Activated B cell treated with CpG ODN at 0.5 μM for 24 hours (primary cell): ENCODE measurements around the gene GLS2. TPM values are rescaled to one million over a fixed set of nuclear protein-coding genes. Genes with fewer than 3 reads are reported as not detected.

Experiments used
- ATAC-seq: fragments of 200-7000 bp; cut with Tn5 transposase; one replicate; pipeline ENCODE4 v1.10.0; 2021; ENCODE audit warnings: low read depth, mild to moderate bottlenecking, moderate library complexity
- CTCF ChIA-PET: fragments of 350-600 bp; sonication (Branson Sonifier 250); formaldehyde crosslinking; loops from one replicate; lab custom pipeline; 2021; ENCODE audit warnings: antibody characterized with exemption; lab: Charles Lee
- POLR2A ChIA-PET: fragments of 350-600 bp; sonication (Branson Sonifier 250); formaldehyde crosslinking; loops from one replicate; lab custom pipeline; 2021; ENCODE audit warnings: antibody characterized with exemption; lab: Charles Lee
- DNase-seq: peaks from one replicate; pipeline ENCODE4 v3.0.0; 2022
- H3K27ac Mint-ChIP-seq: one replicate; pipeline ENCODE4 v1.8.0; 2020; ENCODE audit warnings: mixed read lengths
- H3K27me3 Mint-ChIP-seq: one replicate; pipeline ENCODE4 v1.8.0; 2021; ENCODE audit warnings: mixed read lengths
- H3K36me3 Mint-ChIP-seq: one replicate; pipeline ENCODE4 v1.8.0; 2021; ENCODE audit warnings: low read depth, mixed read lengths
- H3K4me1 Mint-ChIP-seq: one replicate; pipeline ENCODE4 v1.8.0; 2021; ENCODE audit warnings: mixed read lengths
- H3K4me3 Mint-ChIP-seq: one replicate; pipeline ENCODE4 v1.8.0; 2020; ENCODE audit warnings: mild to moderate bottlenecking, mixed read lengths
- H3K9me3 Mint-ChIP-seq: one replicate; pipeline ENCODE4 v1.8.0; 2020; ENCODE audit warnings: mixed read lengths
- intact Hi-C: fragments of 100-400 bp; cut with micrococcal nuclease; formaldehyde crosslinking; loops from one replicate; pipeline ENCODE4 v1.15.1; 2024
- total RNA-seq: library from RNA; stranded (reverse); gene quantifications from 2 replicates; pipeline ENCODE4 v1.2.3, GENCODE V29; 2022
- TF ChIP-seq, protein P1 (sequence below): fragments of 200-600 bp; IDR thresholded peaks from one replicate; pipeline ENCODE4 v1.8.0; 2022; ENCODE audit warnings: antibody characterized with exemption, mild to moderate bottlenecking

Gene GLS2
- total RNA-seq, 1 donor from 2014 or later: 3.5 TPM

- ChIA-PET CTCF (no interaction called here), POLR2A (interaction anchor here (1.1 kb wide), 1 partner anchor 12 kb away, joined by 3 read pairs; the partner anchor contains the start of gene TIMELESS)
- ATAC-seq: no peak
- Mint-ChIP-seq H3K4me3 (no peak overlapping the region), H3K9me3 (no peaks in the 10 kb centered on the region), H3K27ac (no peak overlapping the region), H3K36me3 (peaks cover 22% of the 10 kb centered on the region), H3K4me1 (peaks cover 3% of the 10 kb centered on the region), H3K27me3 (no peaks in the 10 kb centered on the region)
- TF ChIP-seq, protein P1, sequence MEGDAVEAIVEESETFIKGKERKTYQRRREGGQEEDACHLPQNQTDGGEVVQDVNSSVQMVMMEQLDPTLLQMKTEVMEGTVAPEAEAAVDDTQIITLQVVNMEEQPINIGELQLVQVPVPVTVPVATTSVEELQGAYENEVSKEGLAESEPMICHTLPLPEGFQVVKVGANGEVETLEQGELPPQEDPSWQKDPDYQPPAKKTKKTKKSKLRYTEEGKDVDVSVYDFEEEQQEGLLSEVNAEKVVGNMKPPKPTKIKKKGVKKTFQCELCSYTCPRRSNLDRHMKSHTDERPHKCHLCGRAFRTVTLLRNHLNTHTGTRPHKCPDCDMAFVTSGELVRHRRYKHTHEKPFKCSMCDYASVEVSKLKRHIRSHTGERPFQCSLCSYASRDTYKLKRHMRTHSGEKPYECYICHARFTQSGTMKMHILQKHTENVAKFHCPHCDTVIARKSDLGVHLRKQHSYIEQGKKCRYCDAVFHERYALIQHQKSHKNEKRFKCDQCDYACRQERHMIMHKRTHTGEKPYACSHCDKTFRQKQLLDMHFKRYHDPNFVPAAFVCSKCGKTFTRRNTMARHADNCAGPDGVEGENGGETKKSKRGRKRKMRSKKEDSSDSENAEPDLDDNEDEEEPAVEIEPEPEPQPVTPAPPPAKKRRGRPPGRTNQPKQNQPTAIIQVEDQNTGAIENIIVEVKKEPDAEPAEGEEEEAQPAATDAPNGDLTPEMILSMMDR: no peak
- no peak for DNase-seq
- intact Hi-C loops: no loop called here
Measured at GRCh38 chr12:56437430-56438176, 50.4 kb downstream of the GLS2 start.

- Mint-ChIP-seq H3K27ac (no peak overlapping the region), H3K36me3 (peaks cover 42% of the 10 kb centered on the region), H3K27me3 (no peaks in the 10 kb centered on the region), H3K4me1 (no peaks in the 10 kb centered on the region), H3K4me3 (no peak overlapping the region), H3K9me3 (no peaks in the 10 kb centered on the region)
- intact Hi-C loops: no loop called here
- no peak for ATAC-seq
- DNase-seq: no peak
- CTCF ChIA-PET: no interaction called here
- TF ChIP-seq, protein P1: no peak
- POLR2A ChIA-PET: no interaction called here
Measured at GRCh38 chr12:56434828-56435227, 53.1 kb downstream of the GLS2 start.

- Mint-ChIP-seq H3K27me3 (no peaks in the 10 kb centered on the region), H3K36me3 (peaks cover 61% of the 10 kb centered on the region), H3K4me3 (no peak overlapping the region), H3K4me1 (no peaks in the 10 kb centered on the region), H3K9me3 (no peaks in the 10 kb centered on the region), H3K27ac (no peak overlapping the region)
- DNase-seq (no peak), ATAC-seq (no peak)
- ChIA-PET POLR2A (interaction anchor here (0.7 kb wide), 1 partner anchor 15 kb away, joined by 7 read pairs; no protein-coding TSS in a partner anchor), CTCF (no interaction called here)
- intact Hi-C loops: no loop called here
- TF ChIP-seq, protein P1: no peak
Measured at GRCh38 chr12:56431850-56432249, 56.1 kb downstream of the GLS2 start.

- ATAC-seq (no peak), DNase-seq (no peak)
- intact Hi-C loops: no loop called here
- Mint-ChIP-seq H3K27me3 (no peaks in the 10 kb centered on the region), H3K4me3 (no peak overlapping the region), H3K9me3 (no peaks in the 10 kb centered on the region), H3K27ac (no peak overlapping the region), H3K36me3 (peaks cover 61% of the 10 kb centered on the region), H3K4me1 (no peaks in the 10 kb centered on the region)
- ChIA-PET CTCF (no interaction called here), POLR2A (interaction anchor here (0.7 kb wide), 1 partner anchor 15 kb away, joined by 7 read pairs; no protein-coding TSS in a partner anchor)
- TF ChIP-seq, protein P1: no peak
Measured at GRCh38 chr12:56431288-56431687, 56.7 kb downstream of the GLS2 start.

- Mint-ChIP-seq H3K27ac (no peak overlapping the region), H3K36me3 (peaks cover 70% of the 10 kb centered on the region), H3K4me3 (no peak overlapping the region), H3K27me3 (no peaks in the 10 kb centered on the region), H3K4me1 (no peaks in the 10 kb centered on the region), H3K9me3 (no peaks in the 10 kb centered on the region)
- CTCF ChIA-PET: no interaction called here
- TF ChIP-seq, protein P1: no peak
- ATAC-seq: no peak
- DNase-seq: no peak
- POLR2A ChIA-PET: no interaction called here
- intact Hi-C loops: no loop called here
Measured at GRCh38 chr12:56425940-56426438, 62.0 kb downstream of the GLS2 start.
